SJCRH30 (cell line): ENCODE measurements around the gene GLIPR2. TPM values are rescaled to one million over a fixed set of nuclear protein-coding genes. Genes with fewer than 3 reads are reported as not detected.

Source experiments
- DNase-seq, 2 experiments: peaks; one replicate each; pipeline ENCODE4 v3.0.0-alpha.2; 2015 to 2020
- H3K27ac ChIP-seq: fragments of 250-450 bp; sonication (Bioruptor Pico); 2 replicates; pipeline ENCODE4 v1.5.1; 2020; ENCODE audit warnings: mild to moderate bottlenecking, moderate library complexity
- H3K27me3 ChIP-seq: fragments of 250-450 bp; sonication (Bioruptor Pico); 2 replicates; pipeline ENCODE4 v1.5.1; 2020; ENCODE audit warnings: mild to moderate bottlenecking, moderate library complexity
- H3K36me3 ChIP-seq: fragments of 250-450 bp; sonication (Bioruptor Pico); 2 replicates; pipeline ENCODE4 v1.5.1; 2020; ENCODE audit warnings: mild to moderate bottlenecking, moderate library complexity
- H3K4me1 ChIP-seq: fragments of 250-450 bp; sonication (Bioruptor Pico); 2 replicates; pipeline ENCODE4 v1.5.1; 2020; ENCODE audit warnings: mild to moderate bottlenecking, moderate library complexity
- H3K4me3 ChIP-seq: fragments of 250-450 bp; sonication (Bioruptor Pico); 2 replicates; pipeline ENCODE4 v1.5.1; 2020; ENCODE audit warnings: mild to moderate bottlenecking, moderate library complexity
- H3K9me3 ChIP-seq: fragments of 250-450 bp; sonication (Bioruptor Pico); replicated peaks from 2 replicates; pipeline ENCODE4 v1.5.1; 2020; ENCODE audit warnings: mild to moderate bottlenecking, moderate library complexity
- total RNA-seq: library from RNA; depleted of rRNA; stranded (reverse); fragments of >200 nt; shearing (Covaris generic); gene quantifications from 2 replicates; pipeline ENCODE4 v1.2.3, GENCODE V29; 2014

The GLIPR2 gene
- total RNA-seq, 1 experiment from 2014 or later, result 27.1 TPM

DNA sequence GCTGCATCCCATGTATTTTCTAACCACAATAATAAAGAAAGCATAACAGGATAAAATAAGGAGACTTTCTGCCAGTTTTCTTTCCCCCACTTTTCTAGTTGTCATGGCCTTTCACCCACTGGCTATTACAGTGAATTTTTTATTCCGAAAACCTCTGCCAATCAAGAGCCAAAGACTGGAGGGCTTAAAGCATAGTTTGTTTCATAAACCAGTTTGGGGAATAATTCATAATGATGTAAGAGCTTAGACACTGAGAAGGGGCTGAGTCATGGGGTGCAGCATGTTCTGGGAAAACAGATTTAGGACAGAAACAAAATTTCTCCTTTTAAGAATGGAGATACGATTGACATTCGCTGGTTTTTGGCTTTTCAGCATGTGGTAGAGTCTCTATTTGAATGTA lies 4.4 kb upstream of the GLIPR2 start:
- no peaks in the 10 kb centered on the region for H3K9me3 ChIP-seq
- no peaks in the 10 kb centered on the region for H3K27me3 ChIP-seq
- H3K27ac ChIP-seq, result no peak overlapping the region
- DNase-seq, result no peak
- no peaks in the 10 kb centered on the region for H3K4me1 ChIP-seq
- no peaks in the 10 kb centered on the region for H3K36me3 ChIP-seq
- no peak overlapping the region for H3K4me3 ChIP-seq

DNA sequence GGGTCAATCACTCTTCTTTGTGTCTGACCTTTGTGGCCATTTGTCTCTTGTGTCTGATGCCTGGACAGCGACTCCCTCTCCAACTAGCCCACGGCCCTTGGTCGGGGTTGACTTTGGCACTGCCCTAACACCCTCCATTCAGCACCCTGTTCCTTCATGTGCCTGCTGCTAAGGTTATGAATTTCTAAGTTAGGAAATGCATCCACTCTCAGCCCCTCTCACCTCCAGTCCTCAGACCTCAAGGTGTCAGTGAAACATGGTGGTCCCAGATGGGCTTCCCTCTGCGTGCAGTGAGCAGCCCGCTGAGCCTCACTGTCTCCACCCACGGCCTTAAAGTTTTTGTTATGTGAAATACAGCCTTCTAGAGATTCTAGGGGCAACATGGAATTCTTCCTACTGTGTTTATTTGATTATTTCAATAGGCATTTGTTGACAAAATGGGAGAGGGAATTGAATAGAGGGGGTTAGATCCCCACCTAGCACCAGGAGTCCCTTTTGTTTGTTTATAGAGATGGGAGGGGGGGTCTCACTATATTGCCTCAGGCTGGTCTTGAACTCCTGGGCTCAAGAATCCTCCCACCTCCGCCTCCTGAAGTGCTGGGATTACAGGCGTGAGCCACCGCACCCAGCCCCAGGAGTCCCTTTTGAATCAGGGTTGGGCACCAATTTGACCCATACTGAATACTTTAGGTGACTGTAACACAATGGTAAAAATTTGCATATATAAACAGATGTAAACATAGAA lies 1.6 kb upstream of the GLIPR2 start:
- Histone ChIP-seq H3K9me3 (no peaks in the 10 kb centered on the region), H3K27ac (no peak overlapping the region), H3K4me1 (0 out of 2 replicates have a peak, but pooled peaks cover 3% of the 10 kb centered on the region), H3K27me3 (no peaks in the 10 kb centered on the region), H3K36me3 (no peaks in the 10 kb centered on the region), H3K4me3 (no peak overlapping the region)
- no peak for DNase-seq

DNA sequence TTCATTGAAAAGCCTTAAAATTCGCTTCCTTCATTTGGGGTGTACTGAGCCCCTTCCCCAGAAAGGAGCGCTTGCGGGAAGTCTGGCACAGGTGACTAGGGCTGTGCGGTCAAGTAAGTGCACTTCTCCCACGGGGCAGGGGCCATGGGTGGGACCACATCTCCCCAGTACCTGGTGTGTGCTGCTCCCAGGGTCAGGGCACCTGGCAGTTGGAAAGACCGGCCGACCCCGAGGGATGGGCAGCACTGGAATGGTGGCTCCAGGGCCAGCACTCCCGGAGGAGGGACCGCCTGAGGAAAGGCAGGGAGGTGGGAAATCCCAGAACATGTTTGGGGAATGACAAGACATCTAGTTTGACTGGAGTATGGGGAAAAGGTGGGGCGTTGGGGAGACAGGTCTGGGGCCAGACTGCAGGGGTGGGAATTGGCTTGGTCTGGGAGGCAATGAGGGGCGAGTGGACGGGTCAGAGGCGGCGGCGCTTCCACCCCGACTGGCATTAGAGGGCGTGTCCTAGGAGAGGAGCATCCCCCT lies 727 bp upstream of the GLIPR2 start:
- no peak for DNase-seq
- Histone ChIP-seq H3K9me3 (no peaks in the 10 kb centered on the region), H3K4me1 (0 out of 2 replicates have a peak, but pooled peaks cover 3% of the 10 kb centered on the region), H3K36me3 (no peaks in the 10 kb centered on the region), H3K27ac (no peak overlapping the region; the same call in 1 of the 2 replicates), H3K4me3 (peak overlapping the region; percentile 75), H3K27me3 (no peaks in the 10 kb centered on the region)

DNA sequence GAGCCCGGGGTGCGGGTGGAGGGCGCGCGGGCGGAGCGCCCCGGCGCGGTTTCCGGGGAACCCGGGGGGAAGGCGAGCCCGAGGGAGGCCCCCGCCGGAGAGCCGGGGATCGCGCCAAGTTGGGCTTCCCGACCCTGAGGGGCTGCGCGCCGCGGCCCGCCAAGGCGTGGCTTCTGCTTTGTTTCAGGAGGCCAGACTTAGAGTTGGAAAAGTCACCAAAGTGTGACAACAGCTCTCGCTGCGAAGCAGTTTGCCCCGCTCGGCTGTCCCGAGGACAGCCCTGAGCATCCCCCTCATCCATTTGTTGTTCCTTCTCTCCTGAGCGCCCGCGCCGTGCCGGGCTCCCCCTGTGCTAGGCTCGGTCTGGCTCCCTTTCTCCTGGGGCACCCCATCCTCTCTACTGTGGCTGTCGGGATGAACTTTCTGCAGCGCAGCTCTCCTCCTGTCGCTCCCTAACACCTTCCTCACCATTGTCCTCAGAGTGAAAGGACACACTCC lies 410 bp downstream of the GLIPR2 start:
- H3K27ac ChIP-seq, result peak overlapping the region; percentile 19; the same call in 1 of the 2 replicates
- H3K9me3 ChIP-seq, result no peaks in the 10 kb centered on the region
- H3K4me1 ChIP-seq, result 0 out of 2 replicates have a peak, but pooled peaks cover 3% of the 10 kb centered on the region
- H3K36me3 ChIP-seq, result no peaks in the 10 kb centered on the region
- peak; percentile 26 to 39 for DNase-seq
- H3K27me3 ChIP-seq, result no peaks in the 10 kb centered on the region
- H3K4me3 ChIP-seq, result peak overlapping the region; percentile 75

DNA sequence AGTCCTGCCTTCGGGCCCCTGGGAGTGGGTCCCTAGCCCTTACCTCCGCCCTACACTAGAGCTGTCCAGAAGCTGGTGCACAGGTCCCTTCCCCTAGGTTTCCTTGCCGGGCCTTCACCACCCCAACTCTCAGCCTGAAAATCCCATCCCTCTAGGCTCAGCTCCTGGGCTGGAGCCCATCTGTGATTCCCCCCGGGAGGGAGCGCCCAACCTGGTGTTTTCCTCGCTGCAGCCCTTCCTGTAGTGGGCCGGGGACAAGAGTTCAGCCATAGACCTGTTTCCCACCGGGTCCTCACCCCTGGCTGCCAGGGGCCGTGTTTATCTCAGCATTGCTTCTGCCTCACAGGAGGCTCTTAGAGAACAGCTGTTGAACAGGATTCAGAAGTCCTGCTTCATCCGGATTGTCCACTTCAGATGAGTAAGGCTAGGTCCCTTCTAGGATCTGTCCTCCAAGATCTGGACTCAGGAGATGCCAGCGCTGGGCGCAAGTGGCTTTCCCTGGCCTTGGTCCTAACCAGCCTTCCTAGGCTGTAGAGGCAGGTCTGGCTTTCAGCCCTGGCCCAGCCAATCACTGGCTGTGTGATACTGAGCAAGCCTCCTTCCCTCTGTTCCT lies 965 bp downstream of the GLIPR2 start:
- H3K9me3 ChIP-seq, result no peaks in the 10 kb centered on the region
- H3K27ac ChIP-seq, result no peak overlapping the region; the same call in 1 of the 2 replicates
- H3K27me3 ChIP-seq, result no peaks in the 10 kb centered on the region
- H3K4me1 ChIP-seq, result 0 out of 2 replicates have a peak, but pooled peaks cover 3% of the 10 kb centered on the region
- no peaks in the 10 kb centered on the region for H3K36me3 ChIP-seq
- peak overlapping the region; percentile 75 for H3K4me3 ChIP-seq
- DNase-seq, result peak; percentile 33 to 58

DNA sequence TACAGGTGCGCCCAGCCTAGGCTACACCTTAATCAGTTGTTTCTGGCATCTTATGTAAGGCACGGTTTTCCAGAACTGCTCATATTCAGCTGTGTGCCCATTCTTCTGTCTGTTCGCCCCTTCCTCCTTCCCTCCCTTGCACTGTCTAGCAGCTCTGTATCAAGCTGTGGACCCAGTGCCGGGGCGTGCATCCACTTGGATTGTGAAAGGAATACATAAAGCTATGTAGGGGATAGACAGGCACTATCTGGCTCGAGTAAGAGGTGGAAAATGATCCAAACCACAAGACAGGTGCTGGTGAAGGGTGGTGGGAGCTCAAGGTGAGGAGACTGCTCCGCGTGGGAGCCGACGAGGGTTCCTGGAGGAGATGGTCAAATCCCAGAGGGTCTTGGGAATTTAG lies 2.0 kb downstream of the GLIPR2 start:
- Histone ChIP-seq H3K9me3 (no peaks in the 10 kb centered on the region), H3K4me3 (no peak overlapping the region), H3K4me1 (0 out of 2 replicates have a peak, but pooled peaks cover 3% of the 10 kb centered on the region), H3K27me3 (no peaks in the 10 kb centered on the region), H3K36me3 (no peaks in the 10 kb centered on the region), H3K27ac (no peak overlapping the region)
- DNase-seq, result no peak

DNA sequence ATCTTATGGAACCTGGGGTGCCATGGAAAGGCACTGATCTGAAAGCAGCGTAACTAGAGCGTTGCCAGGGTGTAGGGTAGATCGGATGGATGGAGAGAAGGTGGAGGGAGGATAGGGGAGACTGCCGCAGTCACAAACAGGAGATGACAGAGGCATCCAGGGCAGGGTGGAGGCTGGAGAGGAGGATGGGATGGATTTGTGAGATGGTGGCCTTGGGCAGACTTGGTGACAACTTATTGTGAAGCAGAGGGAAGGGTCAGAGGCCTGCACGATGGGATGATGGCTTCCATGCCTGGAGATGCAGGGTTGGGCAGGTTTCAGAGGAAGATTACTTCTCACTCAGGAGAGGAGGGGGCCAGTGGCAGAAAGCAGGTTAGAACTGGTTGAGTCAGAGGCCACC lies 2.4 kb downstream of the GLIPR2 start:
- Histone ChIP-seq H3K27ac (no peak overlapping the region), H3K4me1 (0 out of 2 replicates have a peak, but pooled peaks cover 3% of the 10 kb centered on the region), H3K27me3 (no peaks in the 10 kb centered on the region), H3K36me3 (no peaks in the 10 kb centered on the region), H3K9me3 (no peaks in the 10 kb centered on the region), H3K4me3 (no peak overlapping the region)
- DNase-seq, result no peak

DNA sequence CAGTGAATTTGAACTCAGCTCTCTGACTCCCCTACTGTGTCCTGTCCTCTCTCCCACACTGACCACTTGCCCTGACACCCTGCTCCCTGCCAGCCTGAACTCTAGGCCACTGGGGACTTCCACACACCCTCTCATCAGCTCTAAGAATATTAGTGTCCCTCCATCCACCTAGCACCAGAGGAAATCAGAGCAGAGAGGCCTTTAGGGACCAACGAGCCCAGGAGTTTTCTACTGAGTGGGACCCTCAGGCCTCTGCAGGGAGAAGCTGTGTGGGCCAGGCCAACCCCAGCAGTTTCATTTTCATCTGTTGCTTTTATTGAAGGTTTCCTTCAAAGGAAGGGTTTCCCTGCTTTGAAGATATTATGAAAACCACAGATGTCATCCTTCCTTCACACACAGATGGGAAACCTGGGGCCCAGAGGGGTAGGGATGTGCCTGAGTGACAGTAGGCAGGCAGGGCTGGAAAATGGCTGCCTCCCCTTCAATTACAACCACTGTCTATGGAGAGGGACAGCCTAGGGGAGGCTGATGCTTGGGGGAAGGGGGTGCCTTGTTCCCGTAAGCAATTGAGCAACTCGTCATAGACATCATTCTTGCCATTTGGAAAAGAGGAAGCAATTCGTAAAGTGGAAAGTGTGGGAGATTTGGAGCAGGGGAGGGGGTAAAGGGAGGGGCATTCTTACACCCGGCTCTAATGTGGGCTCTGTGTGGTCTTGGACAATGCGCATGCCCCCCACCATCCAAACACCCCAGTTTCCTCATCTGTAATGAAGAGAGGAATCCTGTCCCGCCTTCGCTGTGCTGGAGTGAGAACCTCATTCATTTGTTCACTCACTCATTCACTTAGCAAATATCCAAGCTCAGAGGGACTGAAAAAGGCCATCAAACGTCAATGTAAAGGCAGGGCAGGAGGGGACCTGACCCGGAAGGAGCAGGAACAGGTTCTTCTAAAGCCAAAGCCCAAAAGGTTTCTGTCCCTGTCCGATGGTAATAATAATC lies 3.9 kb downstream of the GLIPR2 start:
- Histone ChIP-seq H3K4me1 (0 out of 2 replicates have a peak, but pooled peaks cover 3% of the 10 kb centered on the region), H3K9me3 (no peaks in the 10 kb centered on the region), H3K27me3 (no peaks in the 10 kb centered on the region), H3K27ac (no peak overlapping the region), H3K4me3 (no peak overlapping the region), H3K36me3 (no peaks in the 10 kb centered on the region)
- no peak for DNase-seq

DNA sequence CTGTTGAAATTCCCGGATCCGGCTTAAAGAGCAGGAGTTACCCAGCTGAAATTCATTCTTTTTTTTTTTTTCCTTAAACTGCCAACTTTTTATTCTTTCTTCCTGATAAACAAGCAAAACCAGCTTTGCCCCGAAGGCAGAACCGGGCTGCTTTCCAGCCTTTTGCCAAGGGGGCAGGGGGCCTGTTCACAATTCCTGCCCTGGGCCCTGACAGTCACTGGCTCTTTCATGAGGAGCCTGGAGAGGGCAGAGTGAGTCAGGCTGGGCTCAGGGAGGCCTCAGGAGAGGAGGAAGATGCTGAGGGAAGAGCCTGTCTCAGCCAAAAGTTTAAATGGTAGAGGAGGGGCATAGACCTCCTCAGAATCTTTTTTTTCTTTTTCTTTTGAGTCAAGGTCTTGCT lies 4.8 kb downstream of the GLIPR2 start:
- H3K4me3 ChIP-seq, result no peak overlapping the region
- H3K9me3 ChIP-seq, result no peaks in the 10 kb centered on the region
- no peaks in the 10 kb centered on the region for H3K36me3 ChIP-seq
- no peak overlapping the region for H3K27ac ChIP-seq
- no peak for DNase-seq
- H3K4me1 ChIP-seq, result 0 out of 2 replicates have a peak, but pooled peaks cover 3% of the 10 kb centered on the region
- H3K27me3 ChIP-seq, result no peaks in the 10 kb centered on the region

DNA sequence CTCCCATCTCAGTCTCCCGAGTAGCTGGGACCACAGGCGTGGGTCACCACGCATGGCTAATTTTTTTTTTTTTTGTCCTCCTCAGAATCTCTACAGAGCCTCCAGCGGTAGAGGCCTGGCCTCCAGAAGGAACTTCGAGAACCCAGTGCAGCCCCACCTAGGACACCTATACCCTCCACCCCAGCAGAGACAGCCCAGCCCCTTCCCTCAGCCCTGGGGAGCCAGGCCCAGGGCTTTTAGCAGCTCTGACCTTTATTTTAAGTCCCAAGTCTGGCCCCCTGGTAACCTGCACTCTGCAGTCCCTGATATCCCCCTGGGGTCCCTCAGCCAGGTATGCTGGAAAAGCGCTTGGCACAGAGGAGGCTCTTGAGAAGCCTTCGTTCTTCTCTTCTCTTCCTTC lies 5.2 kb downstream of the GLIPR2 start:
- H3K4me1 ChIP-seq, result 0 out of 2 replicates have a peak, but pooled peaks cover 3% of the 10 kb centered on the region
- H3K27me3 ChIP-seq, result no peaks in the 10 kb centered on the region
- no peak for DNase-seq
- H3K27ac ChIP-seq, result no peak overlapping the region
- no peaks in the 10 kb centered on the region for H3K9me3 ChIP-seq
- H3K36me3 ChIP-seq, result no peaks in the 10 kb centered on the region
- no peak overlapping the region for H3K4me3 ChIP-seq

DNA sequence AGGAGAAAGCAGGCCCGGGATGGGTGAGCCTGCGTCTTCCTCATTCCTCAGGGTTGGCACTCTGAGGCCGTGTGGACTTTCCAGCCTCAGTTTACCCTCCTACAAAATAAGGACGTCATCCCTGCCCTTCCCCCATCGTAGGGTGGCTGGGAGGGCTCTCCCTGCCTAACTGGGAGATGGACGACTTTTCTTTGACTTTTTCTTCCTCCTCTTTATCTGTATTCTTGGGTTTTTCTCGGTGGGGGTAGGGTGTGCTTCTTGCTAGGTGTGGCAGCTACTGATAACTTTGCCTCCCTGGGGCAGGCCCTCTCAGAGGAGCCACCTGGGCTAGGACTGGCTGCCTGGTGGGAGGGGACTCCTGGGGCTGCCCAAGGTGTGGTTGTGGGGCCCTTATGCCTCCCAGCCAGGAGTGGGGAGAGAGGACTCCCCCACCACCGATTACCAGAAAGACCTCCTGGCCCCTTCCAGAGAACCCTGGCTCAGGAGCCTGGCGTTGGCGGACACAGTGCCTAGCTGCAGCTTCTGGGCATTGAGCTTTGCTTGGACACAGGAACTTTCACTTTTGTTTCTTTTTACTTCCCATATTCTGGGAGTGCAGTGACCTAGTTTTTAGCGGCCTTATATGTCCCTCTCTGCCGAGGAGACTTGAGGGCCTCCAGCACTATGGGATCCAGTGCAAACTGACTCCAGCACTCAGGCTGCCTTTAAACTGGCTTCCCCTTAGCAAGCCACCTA lies 6.1 kb downstream of the GLIPR2 start:
- DNase-seq, result no peak
- Histone ChIP-seq H3K27ac (no peak overlapping the region), H3K4me1 (0 out of 2 replicates have a peak, but pooled peaks cover 2% of the 10 kb centered on the region), H3K27me3 (no peaks in the 10 kb centered on the region), H3K9me3 (no peaks in the 10 kb centered on the region), H3K4me3 (no peak overlapping the region), H3K36me3 (no peaks in the 10 kb centered on the region)

DNA sequence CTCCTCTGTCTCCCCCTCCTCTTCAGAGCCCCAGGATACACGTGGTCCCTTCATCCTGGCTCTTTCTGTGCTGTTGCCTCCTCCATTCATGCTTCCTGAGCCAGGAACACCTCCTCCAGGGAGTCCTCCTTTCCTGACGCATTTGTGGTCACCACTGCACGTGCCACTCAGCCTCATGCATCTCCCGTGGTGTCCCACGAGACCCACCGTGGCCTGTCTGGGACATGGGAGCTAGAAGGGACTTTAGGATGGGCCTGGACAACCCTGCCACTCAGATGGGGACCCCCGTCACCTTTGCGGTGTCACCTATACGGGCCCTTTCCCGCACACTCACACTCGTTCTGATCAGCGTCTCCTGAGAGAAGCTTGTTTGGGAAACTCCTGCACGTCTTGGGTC lies 6.7 kb downstream of the GLIPR2 start:
- Histone ChIP-seq H3K27ac (no peak overlapping the region), H3K9me3 (no peaks in the 10 kb centered on the region), H3K27me3 (no peaks in the 10 kb centered on the region), H3K4me1 (peaks cover 2% of the 10 kb centered on the region; the same call in 1 of the 2 replicates), H3K36me3 (no peaks in the 10 kb centered on the region), H3K4me3 (no peak overlapping the region)
- no peak for DNase-seq

DNA sequence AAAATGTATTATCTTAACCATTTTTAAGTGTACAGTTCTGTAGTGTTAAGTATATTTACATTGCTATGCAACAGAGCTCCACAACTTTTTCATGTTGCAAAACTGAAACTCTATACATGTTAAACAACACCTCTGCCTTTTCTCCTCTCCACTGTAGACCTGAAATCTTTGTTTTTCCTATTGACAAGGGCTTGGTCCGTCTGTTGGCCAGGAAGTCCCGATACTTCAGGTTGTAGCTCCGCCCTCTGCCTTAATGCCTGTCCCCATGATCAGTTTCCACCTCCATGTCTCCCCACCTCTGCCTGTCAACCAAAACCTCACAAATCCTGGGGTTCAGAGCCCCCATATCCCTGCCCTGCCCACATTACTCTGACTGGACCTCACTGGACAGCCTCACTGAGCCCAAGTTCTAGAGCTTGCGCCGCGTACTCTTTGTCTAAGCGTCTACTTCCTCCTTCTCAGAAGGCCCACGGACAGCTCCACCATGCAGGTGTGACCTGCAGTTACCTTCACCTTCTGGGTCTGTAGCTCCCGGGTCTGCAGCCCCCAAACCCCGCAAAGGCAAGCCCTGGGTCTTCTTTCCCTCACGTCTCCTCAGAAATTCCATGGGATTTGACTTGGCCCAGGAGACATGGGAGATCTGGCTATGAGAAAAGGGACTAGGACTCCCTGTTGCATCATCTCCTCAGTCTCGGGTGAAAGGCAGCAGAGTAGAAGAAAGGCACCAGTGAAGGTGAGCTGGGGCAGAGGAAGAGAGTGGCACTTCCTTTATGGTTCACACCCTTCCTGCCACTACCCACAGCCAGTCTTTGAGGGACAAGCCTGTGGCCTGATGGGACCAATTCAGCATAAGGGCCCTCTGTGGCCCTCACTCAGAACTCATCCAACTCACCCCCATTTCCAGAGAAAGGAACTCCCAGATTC lies 8.0 kb downstream of the GLIPR2 start:
- Histone ChIP-seq H3K27me3 (no peaks in the 10 kb centered on the region), H3K36me3 (no peaks in the 10 kb centered on the region), H3K9me3 (no peaks in the 10 kb centered on the region), H3K27ac (no peak overlapping the region), H3K4me3 (no peak overlapping the region), H3K4me1 (peaks cover 13% of the 10 kb centered on the region)
- no peak for DNase-seq
